Cardiac fibroblast (primary cell): ENCODE data around the gene VHLL.
"Not testable (repeated sequence)": the region's sequence is repeated elsewhere in the genome, so short reads cannot be mapped to it uniquely, and the experiment has no call there.

Source experiments
- DNase-seq, 2 donors: peaks; one replicate each; pipeline versions ENCODE4 v3.0.0 to v3.0.0-alpha.2; 2010; ENCODE audit warnings: low read depth in 2 of 2
- H3K4me3 ChIP-seq, 2 donors: replicated peaks in 1 of 2; 1 replicate in 1 of 2; 2 replicates in 1 of 2; pipeline ENCODE4 v1.5.1; 2011; ENCODE audit warnings: low read depth in 2 of 2, low read length in 2 of 2, mild to moderate bottlenecking in 2 of 2, moderate library complexity in 1 of 2
- TF ChIP-seq, protein P1 (sequence below): IDR thresholded peaks from one replicate; pipeline ENCODE4 v1.5.1; 2011; ENCODE audit warnings: low read depth, mild to moderate bottlenecking, low read length, inconsistent platforms

VHLL gene

DNA sequence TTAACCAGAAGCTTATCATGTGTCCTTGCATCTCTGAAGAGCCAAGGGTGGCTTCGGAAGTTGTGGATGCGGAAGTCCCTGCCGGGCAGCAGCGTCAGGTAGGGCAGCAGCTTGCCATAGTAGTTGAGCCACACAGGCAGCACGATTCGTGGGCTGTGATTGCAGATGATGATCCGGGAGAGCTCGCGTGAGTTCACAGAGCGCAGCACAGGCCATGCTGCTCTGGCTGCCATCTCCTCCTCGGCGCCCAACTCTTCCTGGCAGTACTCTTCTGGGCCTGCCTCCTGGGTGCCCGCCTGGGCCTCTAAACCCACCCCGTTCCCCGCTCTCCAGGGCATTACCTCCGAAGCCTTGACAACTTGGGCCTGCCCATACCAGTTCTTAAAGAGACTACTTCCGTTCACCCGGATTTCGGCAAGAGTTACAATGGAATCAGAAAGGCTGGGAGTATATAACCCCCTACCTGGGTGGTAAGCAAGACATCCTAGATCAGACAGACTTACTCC is at the start of gene VHLL:
VHLL (minus strand) TSS at position 456 of the 506 bp plus-strand sequence; CDS start at position 338, 118 bp downstream.
- TF ChIP-seq, protein P1, sequence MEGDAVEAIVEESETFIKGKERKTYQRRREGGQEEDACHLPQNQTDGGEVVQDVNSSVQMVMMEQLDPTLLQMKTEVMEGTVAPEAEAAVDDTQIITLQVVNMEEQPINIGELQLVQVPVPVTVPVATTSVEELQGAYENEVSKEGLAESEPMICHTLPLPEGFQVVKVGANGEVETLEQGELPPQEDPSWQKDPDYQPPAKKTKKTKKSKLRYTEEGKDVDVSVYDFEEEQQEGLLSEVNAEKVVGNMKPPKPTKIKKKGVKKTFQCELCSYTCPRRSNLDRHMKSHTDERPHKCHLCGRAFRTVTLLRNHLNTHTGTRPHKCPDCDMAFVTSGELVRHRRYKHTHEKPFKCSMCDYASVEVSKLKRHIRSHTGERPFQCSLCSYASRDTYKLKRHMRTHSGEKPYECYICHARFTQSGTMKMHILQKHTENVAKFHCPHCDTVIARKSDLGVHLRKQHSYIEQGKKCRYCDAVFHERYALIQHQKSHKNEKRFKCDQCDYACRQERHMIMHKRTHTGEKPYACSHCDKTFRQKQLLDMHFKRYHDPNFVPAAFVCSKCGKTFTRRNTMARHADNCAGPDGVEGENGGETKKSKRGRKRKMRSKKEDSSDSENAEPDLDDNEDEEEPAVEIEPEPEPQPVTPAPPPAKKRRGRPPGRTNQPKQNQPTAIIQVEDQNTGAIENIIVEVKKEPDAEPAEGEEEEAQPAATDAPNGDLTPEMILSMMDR = no peak
- no peak within 1 kb of the TSS for H3K4me3 ChIP-seq
- no peak for DNase-seq

DNA sequence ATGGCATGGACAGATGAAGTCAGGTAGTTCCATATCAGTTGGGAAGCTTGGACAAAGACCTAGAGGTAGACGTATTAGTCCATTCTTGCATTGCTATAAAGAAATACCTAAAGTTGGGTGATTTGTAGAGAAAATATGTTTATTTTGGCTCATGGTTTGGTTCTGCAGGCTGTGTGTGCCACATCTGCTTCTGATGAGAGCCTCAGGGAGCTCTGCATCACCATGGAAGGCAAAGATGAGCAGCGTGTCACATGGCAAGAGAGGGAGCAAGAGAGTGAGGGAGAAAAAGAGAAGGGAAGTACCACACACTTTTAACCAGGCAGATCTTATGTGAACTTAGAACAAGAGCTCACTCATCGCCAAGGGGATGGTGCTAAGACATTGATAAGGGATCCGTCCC is 48.2 kb upstream of the VHLL start:
- TF ChIP-seq, protein P1 = no peak
- no peak overlapping the region for H3K4me3 ChIP-seq
- peak; percentile 19 to 82 for DNase-seq

DNA sequence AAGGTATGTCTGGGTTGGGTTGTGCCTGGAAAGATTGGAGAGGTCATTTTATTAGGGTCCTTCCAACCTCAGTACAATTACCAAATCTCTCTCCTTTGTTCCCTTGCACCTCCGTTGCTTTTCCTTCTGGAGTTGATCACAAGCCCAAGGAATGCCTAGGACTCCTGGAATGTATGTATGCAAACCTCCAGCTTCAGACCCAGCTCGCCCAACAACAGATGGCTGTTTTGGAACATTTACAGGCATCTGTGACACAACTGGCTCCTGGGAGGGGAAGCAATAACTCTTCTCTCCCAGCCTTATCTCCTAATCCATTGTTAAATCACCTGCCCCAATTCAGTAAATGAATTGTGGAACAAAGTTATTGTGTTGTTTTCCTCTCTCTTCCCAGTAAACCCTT is 47.5 kb upstream of the VHLL start:
- TF ChIP-seq, protein P1 = no peak
- H3K4me3 ChIP-seq = no peak overlapping the region

DNA sequence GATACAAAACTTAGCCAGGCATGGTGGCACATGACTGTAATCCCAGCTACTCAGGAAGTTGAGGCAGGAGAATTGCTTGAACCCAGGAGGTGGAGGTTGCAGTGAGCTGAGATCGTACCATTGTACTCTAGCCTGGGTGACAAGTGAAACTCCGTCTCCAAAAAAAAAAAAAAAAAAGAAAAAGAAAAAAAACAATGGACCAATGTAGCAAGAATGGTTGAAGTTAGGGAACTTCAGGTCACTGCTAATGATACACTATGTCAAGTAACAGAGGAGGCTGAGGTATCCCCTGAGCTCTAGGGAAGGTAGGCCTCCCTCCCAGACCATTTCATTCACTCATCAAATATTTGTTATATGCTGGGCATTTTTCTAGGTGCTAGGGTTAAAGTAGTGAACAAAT is 46.9 kb upstream of the VHLL start:
- not testable (repeated sequence) for H3K4me3 ChIP-seq, DNase-seq

More for the DNA sequence above, 47.5 kb upstream of the VHLL start:
- DNase-seq = peak; percentile 27 to 39

DNA sequence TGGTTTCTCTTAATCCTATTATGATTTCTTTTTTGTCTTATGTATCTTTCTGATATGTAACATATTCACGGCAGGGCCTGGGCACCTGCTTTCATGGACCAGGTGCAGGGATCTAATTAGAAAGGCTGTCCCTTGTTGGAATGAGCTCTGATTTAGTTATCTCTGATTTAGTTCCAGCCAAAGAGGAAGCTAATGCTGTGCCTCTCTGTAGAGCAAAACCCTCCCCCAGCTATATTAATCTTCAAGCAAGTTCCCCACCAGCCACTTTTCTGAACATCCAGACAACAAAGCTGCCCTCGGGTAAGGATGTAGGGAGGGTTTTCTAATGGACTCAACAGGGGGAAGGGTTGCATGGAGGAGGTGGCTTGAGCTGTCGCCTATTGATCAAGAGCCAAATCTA is 45.3 kb upstream of the VHLL start:
- H3K4me3 ChIP-seq = no peak overlapping the region
- DNase-seq = no peak
- TF ChIP-seq, protein P1 = no peak

DNA sequence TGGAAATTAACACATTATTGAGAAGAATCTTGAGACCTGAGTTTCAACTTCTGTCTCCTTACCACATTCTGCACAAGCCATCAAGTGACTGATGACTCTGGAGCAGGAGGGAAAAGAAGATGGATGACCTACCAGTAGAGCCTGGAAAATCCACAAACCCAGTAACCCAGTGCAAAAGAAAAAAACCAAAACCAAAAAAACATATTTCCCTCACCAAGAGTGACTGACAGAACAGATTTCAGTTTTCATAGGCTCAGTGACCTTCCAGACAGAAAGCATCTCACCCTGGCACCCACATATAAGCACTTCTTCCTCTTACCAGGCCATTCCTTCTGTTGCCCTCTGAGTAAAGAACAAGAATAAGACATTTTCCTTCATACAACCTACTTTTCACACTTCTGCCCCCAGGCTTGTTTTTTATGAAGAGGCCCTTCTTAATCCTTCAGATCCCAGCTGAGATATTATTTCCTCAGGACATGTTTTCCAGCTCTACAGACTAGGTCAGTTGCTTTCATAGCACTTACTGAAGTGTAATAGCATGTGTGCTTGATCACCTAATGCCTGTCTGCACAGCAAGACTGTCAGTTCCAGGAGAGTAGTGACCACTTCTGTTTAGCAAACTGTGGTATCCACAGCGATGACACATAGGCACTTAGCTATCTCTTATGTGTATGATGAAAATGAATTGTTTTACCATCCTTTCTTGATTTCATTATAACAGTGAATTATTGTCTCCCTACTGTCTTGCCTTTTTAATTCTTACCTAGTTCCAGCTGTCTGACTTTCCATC is 43.3 kb upstream of the VHLL start:
- peak in 1 of 2 donors; percentile 12 for DNase-seq
- no peak overlapping the region for H3K4me3 ChIP-seq
- TF ChIP-seq, protein P1 = no peak

DNA sequence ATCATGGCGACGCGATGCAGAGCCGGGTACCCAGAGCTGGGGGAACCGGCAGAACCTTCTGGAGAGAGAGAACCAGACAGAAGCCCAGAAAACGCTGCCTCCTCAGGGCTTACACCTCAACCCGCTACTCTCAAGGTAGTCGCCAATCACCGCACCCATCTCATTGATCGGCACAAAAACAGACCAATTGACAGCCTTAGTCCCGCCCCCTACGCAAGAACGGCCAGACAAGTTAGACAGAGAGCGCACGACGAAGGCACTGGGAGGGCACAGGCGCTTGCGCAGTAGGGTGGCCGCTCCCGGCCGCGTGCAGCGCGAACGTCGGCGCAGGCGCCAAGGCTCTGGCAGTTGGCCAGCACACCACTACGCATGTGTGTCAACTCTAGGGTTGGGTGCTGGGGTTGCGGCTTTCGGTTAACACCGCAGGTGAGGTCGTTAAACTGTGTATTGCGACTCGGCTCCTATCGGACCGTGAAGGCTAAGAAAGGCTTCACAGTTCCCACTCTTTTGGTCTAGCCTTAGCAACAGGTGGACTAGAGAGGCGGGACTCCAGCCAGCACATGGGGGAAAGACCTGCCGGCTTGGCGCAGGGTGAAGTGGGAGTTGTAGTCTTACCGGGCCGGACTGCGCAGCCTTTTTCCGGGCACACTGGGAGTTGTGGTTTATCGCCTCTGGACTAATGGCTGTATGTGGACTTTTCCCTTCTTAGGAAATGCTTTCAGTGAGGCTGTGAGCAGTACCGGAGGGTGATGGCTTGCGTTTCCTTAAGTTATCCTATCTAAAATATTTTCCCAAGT is 39.3 kb upstream of the VHLL start, which contains the start of the genes CCT3 and TSACC:
CCT3 (minus strand) TSS at position 113 of the 797 bp plus-strand sequence; CDS start at position 5, 108 bp downstream.
TSACC (plus strand) TSS at position 347 of the 797 bp plus-strand sequence. CDS start 1,232 bp downstream, outside the sequence.
- peak within 1 kb of the TSS; percentile 89 to 92 for H3K4me3 ChIP-seq
- TF ChIP-seq, protein P1 = no peak
- DNase-seq = peak; percentile 100
